PFSK-1 (cell line): ENCODE data around the gene CCDC9B.

ENCODE experiments used
- FOXP2 ChIP-seq: optimal IDR thresholded peaks from 2 replicates; pipeline ENCODE3; 2011; ENCODE audit warnings: borderline replicate concordance, control low read depth, inconsistent platforms; ENCODE audit not compliant: insufficient read depth; ENCODE audit errors: extremely low read length, extremely low read depth
- POLR2AphosphoS5 ChIP-seq: IDR thresholded peaks from 2 replicates; pipeline ENCODE4 v1.6.1; 2012; ENCODE audit warnings: low read depth, mild to moderate bottlenecking, control low read depth, low read length, moderate library complexity
- SIN3A ChIP-seq: IDR thresholded peaks from 2 replicates; pipeline ENCODE4 v1.6.1; 2012; ENCODE audit warnings: mild to moderate bottlenecking, low read length, moderate library complexity, borderline replicate concordance; ENCODE audit not compliant: insufficient read depth
- TAF1 ChIP-seq: IDR thresholded peaks from 2 replicates; pipeline ENCODE4 v1.6.1; 2012; ENCODE audit warnings: low read length, control low read depth, borderline replicate concordance; ENCODE audit not compliant: insufficient read depth
- TF ChIP-seq, protein P1 (sequence below), 2 experiments: IDR thresholded peaks; 2 replicates each; pipeline versions ENCODE4 v1.6.1 to v1.8.0; 2011 to 2012; ENCODE audit warnings: low read depth in 2 of 2, low read length in 2 of 2, control low read depth in 1 of 2, inconsistent platforms in 1 of 2, mild to moderate bottlenecking in 1 of 2, moderate library complexity in 1 of 2; ENCODE audit not compliant: insufficient read depth in 1 of 2

The CCDC9B gene

GRCh38 chr15:40358471-40359353 is 18.0 kb upstream of the CCDC9B start:
- TF ChIP-seq TAF1, result no peak
- peak; percentile 6; the same call in 1 of the 2 replicates for TF ChIP-seq SIN3A
- no peak for TF ChIP-seq POLR2AphosphoS5
- no peak for TF ChIP-seq FOXP2
- TF ChIP-seq, protein P1, sequence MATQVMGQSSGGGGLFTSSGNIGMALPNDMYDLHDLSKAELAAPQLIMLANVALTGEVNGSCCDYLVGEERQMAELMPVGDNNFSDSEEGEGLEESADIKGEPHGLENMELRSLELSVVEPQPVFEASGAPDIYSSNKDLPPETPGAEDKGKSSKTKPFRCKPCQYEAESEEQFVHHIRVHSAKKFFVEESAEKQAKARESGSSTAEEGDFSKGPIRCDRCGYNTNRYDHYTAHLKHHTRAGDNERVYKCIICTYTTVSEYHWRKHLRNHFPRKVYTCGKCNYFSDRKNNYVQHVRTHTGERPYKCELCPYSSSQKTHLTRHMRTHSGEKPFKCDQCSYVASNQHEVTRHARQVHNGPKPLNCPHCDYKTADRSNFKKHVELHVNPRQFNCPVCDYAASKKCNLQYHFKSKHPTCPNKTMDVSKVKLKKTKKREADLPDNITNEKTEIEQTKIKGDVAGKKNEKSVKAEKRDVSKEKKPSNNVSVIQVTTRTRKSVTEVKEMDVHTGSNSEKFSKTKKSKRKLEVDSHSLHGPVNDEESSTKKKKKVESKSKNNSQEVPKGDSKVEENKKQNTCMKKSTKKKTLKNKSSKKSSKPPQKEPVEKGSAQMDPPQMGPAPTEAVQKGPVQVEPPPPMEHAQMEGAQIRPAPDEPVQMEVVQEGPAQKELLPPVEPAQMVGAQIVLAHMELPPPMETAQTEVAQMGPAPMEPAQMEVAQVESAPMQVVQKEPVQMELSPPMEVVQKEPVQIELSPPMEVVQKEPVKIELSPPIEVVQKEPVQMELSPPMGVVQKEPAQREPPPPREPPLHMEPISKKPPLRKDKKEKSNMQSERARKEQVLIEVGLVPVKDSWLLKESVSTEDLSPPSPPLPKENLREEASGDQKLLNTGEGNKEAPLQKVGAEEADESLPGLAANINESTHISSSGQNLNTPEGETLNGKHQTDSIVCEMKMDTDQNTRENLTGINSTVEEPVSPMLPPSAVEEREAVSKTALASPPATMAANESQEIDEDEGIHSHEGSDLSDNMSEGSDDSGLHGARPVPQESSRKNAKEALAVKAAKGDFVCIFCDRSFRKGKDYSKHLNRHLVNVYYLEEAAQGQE (IDR thresholded peaks at IDR 0.05; ENCODE audit: insufficient read depth in 1 of 2, low read depth in 2 of 2, low read length in 2 of 2), result no peak

DNA sequence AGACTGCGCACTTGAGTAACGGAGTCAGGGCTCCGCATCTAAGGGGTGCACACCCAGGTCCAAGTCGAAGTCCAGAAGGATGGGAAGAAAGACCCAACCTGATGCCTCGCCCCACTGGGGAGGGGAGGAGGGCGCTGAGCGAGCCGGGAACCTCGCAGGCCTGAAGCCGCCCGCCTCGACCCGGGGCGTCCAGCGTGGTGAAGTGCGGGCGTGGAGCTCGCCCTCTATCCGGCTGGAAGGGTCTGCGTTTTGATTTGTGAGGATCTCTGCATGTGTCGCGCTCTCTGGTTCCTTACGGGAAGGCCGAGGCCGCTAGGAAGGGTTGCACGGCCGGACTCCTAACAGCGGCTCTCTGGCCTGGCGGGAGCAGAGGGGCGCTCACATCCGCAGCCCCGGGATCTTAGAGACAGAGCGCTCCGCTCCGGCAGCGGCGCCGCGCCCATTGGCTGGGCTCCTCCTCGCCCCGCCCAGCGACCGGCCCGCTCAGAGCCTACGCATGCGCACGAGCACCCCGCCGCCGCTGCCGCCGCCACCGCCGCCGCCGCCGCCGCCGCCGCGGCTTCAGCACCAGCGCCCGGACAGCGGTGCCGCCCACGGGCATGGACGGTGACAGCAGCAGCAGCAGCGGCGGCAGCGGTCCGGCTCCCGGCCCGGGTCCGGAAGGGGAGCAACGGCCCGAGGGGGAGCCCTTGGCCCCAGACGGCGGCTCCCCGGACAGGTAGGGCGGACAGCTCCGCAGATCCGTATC is 17.2 kb upstream of the CCDC9B start, which contains the start of gene DISP2:
Gene DISP2, plus strand, starts transcription at position 497 of the 748 bp plus-strand sequence. Its CDS starts 103 bp downstream, at position 600.
- TF ChIP-seq POLR2AphosphoS5, result peak; percentile 55; the same call in 1 of the 2 replicates
- TF ChIP-seq SIN3A, result peak; percentile 92; the same call in 1 of the 2 replicates
- no peak for TF ChIP-seq FOXP2
- TF ChIP-seq, protein P1 (IDR thresholded peaks at IDR 0.05; ENCODE audit: insufficient read depth in 1 of 2, low read depth in 2 of 2, low read length in 2 of 2), result peak; percentile 88 to 98

GRCh38 chr15:40357246-40357645 is 16.5 kb upstream of the CCDC9B start:
- no peak for TF ChIP-seq TAF1
- TF ChIP-seq SIN3A, result no peak
- TF ChIP-seq FOXP2, result no peak

DNA sequence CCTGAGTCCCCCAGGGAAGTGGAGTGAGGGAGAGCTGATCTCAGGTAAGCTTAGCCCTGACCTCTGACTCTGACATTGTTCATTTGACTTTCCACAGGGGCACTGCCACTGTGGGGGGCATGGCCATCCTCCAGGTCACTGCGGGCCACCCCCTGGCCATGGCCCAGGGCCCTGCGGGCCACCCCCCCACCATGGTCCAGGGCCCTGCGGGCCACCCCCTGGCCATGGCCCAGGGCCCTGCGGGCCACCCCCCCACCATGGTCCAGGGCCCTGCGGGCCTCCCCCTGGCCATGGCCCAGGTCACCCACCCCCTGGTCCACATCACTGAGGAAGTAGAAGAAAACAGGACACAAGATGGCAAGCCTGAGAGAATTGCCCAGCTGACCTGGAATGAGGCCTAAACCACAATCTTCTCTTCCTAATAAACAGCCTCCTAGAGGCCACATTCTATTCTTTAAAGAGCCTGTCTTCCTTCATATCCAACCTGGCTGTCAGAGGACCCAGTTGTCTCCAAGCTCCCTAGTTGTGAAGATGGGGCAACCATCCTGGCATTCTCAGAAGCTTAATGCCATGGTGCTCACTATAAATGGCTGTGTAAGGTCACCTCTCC is 15.3 kb upstream of the CCDC9B start:
- TF ChIP-seq FOXP2 (no peak), TAF1 (no peak), SIN3A (no peak), POLR2AphosphoS5 (no peak)
- TF ChIP-seq, protein P1 (IDR thresholded peaks at IDR 0.05; ENCODE audit: insufficient read depth in 1 of 2, low read depth in 2 of 2, low read length in 2 of 2), result no peak

DNA sequence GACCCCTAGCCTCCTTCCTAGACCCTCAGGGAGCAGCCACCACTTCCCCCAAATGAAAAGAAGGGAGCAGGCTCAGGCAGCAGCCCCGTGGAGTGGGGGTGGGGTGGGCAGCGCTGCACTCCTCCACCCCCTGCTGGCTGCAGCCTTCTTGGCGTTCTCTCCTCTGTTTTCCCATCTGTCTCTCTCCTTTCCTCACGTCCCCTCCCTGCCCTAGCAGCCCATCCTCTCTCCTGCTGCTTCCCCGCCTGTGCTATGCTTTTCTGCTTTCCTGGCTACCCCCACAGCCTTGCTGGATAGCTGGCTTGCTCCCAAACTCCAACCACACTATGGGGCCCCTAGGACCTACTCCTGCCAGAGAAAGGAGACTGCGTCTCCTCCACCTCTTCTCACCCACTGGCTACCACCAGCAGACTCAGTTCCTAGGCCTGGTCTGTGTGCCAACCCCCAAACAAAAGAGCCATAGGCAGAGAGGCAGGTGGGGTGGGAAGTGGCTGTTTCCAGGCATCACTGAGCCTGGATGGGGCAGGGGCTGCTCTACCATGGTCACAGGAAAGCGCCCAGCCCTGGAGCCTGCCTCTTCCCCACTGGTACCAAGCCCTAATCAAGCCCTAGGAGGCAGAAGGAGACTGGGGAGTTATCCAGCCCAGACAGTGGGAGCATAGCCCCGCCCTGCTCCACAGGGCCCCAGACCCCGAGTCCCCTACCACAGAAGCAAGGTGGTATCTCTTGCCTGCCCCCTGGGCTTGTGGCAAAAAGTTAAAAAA is 13.9 kb upstream of the CCDC9B start:
- no peak for TF ChIP-seq SIN3A
- TF ChIP-seq FOXP2, result no peak
- TF ChIP-seq, protein P1 (IDR thresholded peaks at IDR 0.05; ENCODE audit: insufficient read depth in 1 of 2, low read depth in 2 of 2, low read length in 2 of 2), result 0 out of 4 replicates have a peak, but pooled peaks of 1 of the 2 experiments have one; percentile 17
- TF ChIP-seq POLR2AphosphoS5, result no peak
